T-cell (primary cell): ENCODE results near the gene PKD2L1. TPM values are rescaled to one million over a fixed set of nuclear protein-coding genes. Genes with fewer than 3 reads are reported as not detected.
"Not testable (repeated sequence)": the region's sequence is repeated elsewhere in the genome, so short reads cannot be mapped to it uniquely, and the experiment has no call there.

ENCODE experiments used
- ATAC-seq, 4 experiments: fragments of 200-7000 bp in 3 of 4; fragments of 150-1000 bp in 1 of 4; cut with Tn5 transposase; replicated peaks in 1 of 4; 1 replicate in 3 of 4; 2 replicates in 1 of 4; pipeline ENCODE4 v1.10.0; 2021; ENCODE audit warnings: moderate library complexity in 3 of 4, mild to moderate bottlenecking in 2 of 4, moderate number of reproducible peaks in 1 of 4
- CTCF ChIA-PET, 2 donors: fragments of 300-600 bp; sonication (Branson Sonifier 250); formaldehyde crosslinking; loops; one replicate each; lab custom pipeline; 2022; ENCODE audit warnings: antibody characterized with exemption in 2 of 2; lab: Charles Lee
- POLR2A ChIA-PET, 2 donors: fragments of 300-600 bp; sonication (Branson Sonifier 250); formaldehyde crosslinking; loops; one replicate each; lab custom pipeline; 2022; ENCODE audit warnings: antibody characterized with exemption in 2 of 2; lab: Charles Lee
- DNase-seq, 35 experiments: peaks; one replicate each; pipeline versions ENCODE4 v3.0.0 to v3.0.0-alpha.2; 2013 to 2023
- H3K27ac ChIP-seq: one replicate; pipeline ENCODE4 v1.5.1; 2013; ENCODE audit warnings: low read length
- H3K27me3 ChIP-seq, 2 experiments: replicated peaks in 1 of 2; 1 replicate in 1 of 2; 2 replicates in 1 of 2; pipeline versions ENCODE4 v1.6.1 to v1.7.0; 2013; ENCODE audit warnings: low read length in 1 of 2, mixed read lengths in 1 of 2; ENCODE audit not compliant: control insufficient read depth in 2 of 2, insufficient read depth in 2 of 2; ENCODE audit errors: extremely low read depth in 1 of 2
- H3K36me3 ChIP-seq, 2 donors: 1 replicate in 1 of 2; 2 replicates in 1 of 2; pipeline versions ENCODE4 v1.6.1 to v1.7.0; 2013; ENCODE audit warnings: low read length in 1 of 2; ENCODE audit not compliant: control insufficient read depth in 2 of 2, insufficient read depth in 1 of 2; ENCODE audit errors: extremely low read depth in 1 of 2
- H3K4me1 ChIP-seq, 2 experiments: 1 replicate in 1 of 2; 2 replicates in 1 of 2; pipeline versions ENCODE4 v1.6.1 to v1.7.0; 2013; ENCODE audit warnings: low read length in 2 of 2, mixed read lengths in 1 of 2; ENCODE audit not compliant: insufficient read depth in 2 of 2, control insufficient read depth in 1 of 2; ENCODE audit errors: extremely low read depth in 1 of 2
- H3K4me3 ChIP-seq, 2 donors: 1 replicate in 1 of 2; 2 replicates in 1 of 2; pipeline versions ENCODE4 v1.5.1 to v1.7.0; 2013; ENCODE audit warnings: mild to moderate bottlenecking in 2 of 2, low read length in 1 of 2, moderate library complexity in 1 of 2; ENCODE audit not compliant: control insufficient read depth in 1 of 2; ENCODE audit errors: extremely low read depth in 1 of 2
- H3K9me3 ChIP-seq: 2 replicates; pipeline ENCODE4 v1.7.0; 2013
- H3K27ac Mint-ChIP-seq, 2 donors: one replicate each; pipeline ENCODE4 v1.8.0; 2020 to 2021; ENCODE audit warnings: mild to moderate bottlenecking in 2 of 2, mixed read lengths in 2 of 2
- H3K27me3 Mint-ChIP-seq, 2 donors: one replicate each; pipeline ENCODE4 v1.8.0; 2021 to 2022; ENCODE audit warnings: mixed read lengths in 2 of 2
- H3K36me3 Mint-ChIP-seq: one replicate; pipeline ENCODE4 v1.8.0; 2021; ENCODE audit warnings: mixed read lengths
- H3K4me1 Mint-ChIP-seq, 3 donors: one replicate each; pipeline ENCODE4 v1.8.0; 2020 to 2022; ENCODE audit warnings: mixed read lengths in 3 of 3, mild to moderate bottlenecking in 1 of 3
- H3K4me3 Mint-ChIP-seq, 3 donors: one replicate each; pipeline ENCODE4 v1.8.0; 2020 to 2022; ENCODE audit warnings: mild to moderate bottlenecking in 3 of 3, mixed read lengths in 3 of 3, moderate library complexity in 3 of 3
- H3K9me3 Mint-ChIP-seq, 3 donors: one replicate each; pipeline ENCODE4 v1.8.0; 2020 to 2022; ENCODE audit warnings: mixed read lengths in 3 of 3
- WGBS: methylation state at CpG from one replicate; pipeline ENCODE4 v1.1.5; 2013; ENCODE audit warnings: missing lambda C conversion rate; ENCODE audit not compliant: insufficient coverage; 5-methylcytosine and 5-hydroxymethylcytosine counted together
- total RNA-seq, 35 experiments: library from RNA in 6 of 35; stranded (reverse) in 6 of 35; fragments of 120-200 nt in 1 of 35; gene quantifications; one replicate each; pipeline versions ENCODE4 v1.2.1 to v1.2.4 and lab custom pipeline; 2013 to 2026

Gene PKD2L1
- total RNA-seq, 5 donors from 2014 or later (not counting 1 experiment from before 2014, with no cell fraction given) = not detected

DNA sequence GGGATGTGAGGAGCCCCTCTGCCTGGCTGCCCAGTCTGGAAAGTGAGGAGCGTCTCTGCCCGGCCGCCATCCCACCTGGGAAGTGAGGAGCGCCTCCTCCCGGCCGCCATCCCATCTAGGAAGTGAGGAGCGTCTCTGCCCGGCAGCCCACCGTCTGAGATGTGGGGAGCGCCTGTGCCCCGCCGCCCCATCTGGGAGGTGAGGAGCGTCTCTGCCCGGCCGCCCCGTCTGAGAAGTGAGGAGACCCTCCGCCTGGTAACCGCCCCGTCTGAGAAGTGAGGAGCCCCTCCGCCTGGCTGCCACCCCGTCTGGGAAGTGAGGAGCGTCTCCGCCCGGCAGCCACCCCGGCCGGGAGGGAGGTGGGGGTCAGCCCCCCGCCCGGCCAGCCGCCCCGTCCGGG is 53.1 kb downstream of the PKD2L1 start:
- POLR2A ChIA-PET, H3K27me3 ChIP-seq, H3K27ac Mint-ChIP-seq, H3K9me3 Mint-ChIP-seq, H3K27ac ChIP-seq, ATAC-seq, CTCF ChIA-PET, H3K9me3 ChIP-seq, DNase-seq, H3K4me1 Mint-ChIP-seq, H3K4me3 ChIP-seq, H3K27me3 Mint-ChIP-seq, H3K4me1 ChIP-seq, H3K4me3 Mint-ChIP-seq: not testable (repeated sequence)
- no CpG with 5 or more reads among the region's 31 CpGs for WGBS
- H3K36me3 Mint-ChIP-seq = peaks cover 28% of the 10 kb centered on the region
- peaks cover 0 to 37% of the 10 kb centered on the region in 2 donors for H3K36me3 ChIP-seq

DNA sequence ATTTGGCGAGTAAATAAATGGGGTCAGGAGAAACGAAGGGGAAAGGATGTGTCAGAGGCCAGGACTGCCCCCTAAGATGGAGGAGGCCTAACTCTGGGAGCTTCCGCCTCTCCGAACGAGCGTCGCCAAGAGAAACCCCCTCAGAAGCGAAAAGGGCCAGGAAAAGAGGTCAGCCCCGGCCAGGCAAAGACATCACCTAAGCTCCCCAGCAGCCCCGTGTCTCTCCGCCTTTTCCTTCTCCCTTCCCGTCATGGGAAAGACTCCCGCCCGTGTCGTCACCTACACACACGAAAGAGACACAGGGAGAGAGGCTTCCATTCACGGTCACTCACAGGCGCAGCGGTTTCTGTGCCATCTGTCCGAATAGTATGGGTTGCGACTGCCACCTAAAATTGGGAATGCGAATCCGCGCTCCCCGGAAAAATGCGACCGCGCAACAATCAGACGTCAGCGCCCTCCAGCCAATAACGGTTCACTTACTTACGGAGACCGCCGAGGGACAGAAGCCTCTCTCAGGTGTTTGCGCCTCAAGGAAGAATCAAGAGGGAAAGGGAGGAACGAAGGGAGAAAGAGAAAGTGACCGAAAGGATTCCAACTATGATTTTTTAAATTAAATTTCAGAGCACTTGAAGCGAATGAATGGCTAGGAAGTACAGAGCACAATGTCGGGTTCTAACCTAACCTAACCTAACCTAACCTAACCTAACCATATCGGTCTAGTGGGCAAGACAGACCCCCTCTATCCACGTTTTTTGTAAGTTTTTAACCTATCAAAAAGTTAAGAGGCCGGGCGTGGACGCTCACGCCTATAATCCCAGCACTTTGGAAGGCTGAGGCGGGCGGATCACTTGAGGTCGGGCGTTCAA is 62.6 kb downstream of the PKD2L1 start, which contains the start of gene CWF19L1:
Gene CWF19L1 (minus strand): TSS at position 400 of the 866 bp plus-strand sequence. CDS start 45 bp downstream, at position 355.
- Histone ChIP-seq H3K4me3 (peak within 1 kb of the TSS; percentile 92 to 100), H3K36me3 (no peaks in the 10 kb centered on the region), H3K4me1 (peaks cover 9 to 26% of the 10 kb centered on the region in 2 experiments), H3K9me3 (no peaks in the 10 kb centered on the region), H3K27me3 (no peaks in the 10 kb centered on the region), H3K27ac (peak within 1 kb of the TSS; percentile 90)
- WGBS = 1% methylated on average over 37 of the region's 49 CpGs
- DNase-seq = peak; percentile 45 to 83 (median 67)
- POLR2A ChIA-PET = interaction anchor here in 1 of 2 donors (0.5 kb wide), 1 partner anchor 108 kb away, joined by 3 read pairs; no protein-coding TSS in a partner anchor
- H3K4me1 Mint-ChIP-seq = peaks cover 38 to 40% (median 38%) of the 10 kb centered on the region in 3 donors
- peaks cover 5% of the 10 kb centered on the region for H3K36me3 Mint-ChIP-seq
- no peaks in the 10 kb centered on the region for H3K27me3 Mint-ChIP-seq
- H3K9me3 Mint-ChIP-seq = no peaks in the 10 kb centered on the region
- peak; percentile 89 to 91 (median 90) for ATAC-seq
- H3K27ac Mint-ChIP-seq = peak within 1 kb of the TSS; percentile 96 to 98
- peak within 1 kb of the TSS; percentile 98 to 100 (median 99) for H3K4me3 Mint-ChIP-seq
- CTCF ChIA-PET = no interaction called here

DNA sequence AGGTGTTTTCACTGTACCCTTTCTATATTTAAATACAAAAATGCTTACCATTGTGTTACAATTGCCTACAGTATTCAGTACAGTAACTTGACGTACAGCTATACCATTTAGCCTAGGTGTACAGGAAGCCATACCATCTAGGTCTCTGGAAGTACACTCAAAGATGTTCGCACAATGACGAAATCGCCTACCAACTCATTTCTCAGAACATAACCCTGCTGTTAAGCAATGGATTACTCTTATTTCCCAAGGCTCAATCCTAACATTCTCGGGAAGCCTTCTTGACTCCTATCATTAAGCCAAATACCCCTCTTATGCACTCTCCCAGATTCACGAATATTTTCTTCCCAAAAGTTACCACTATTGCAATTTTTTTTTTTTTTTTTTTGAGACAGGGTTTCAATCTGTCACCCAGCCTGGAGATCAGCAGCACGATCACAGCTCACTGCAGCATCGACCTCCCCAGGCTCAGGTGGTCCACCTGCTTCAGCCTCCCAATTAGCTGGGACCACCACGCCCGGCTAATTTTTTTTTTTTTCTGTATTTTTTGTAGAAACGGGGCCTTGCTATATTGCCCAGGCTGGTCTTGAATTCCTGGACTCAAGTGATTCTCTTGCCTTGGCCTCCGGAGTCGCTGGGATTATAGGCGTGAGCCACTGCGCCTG is 64.1 kb downstream of the PKD2L1 start:
- Mint-ChIP-seq H3K9me3 (no peaks in the 10 kb centered on the region), H3K4me1 (peaks cover 47 to 54% (median 50%) of the 10 kb centered on the region in 3 donors), H3K4me3 (peak overlapping the region; percentile 98 to 100 (median 99)), H3K36me3 (peaks cover 15% of the 10 kb centered on the region), H3K27ac (no peak overlapping the region), H3K27me3 (no peaks in the 10 kb centered on the region)
- no peak overlapping the region for H3K27ac ChIP-seq
- peak overlapping the region; percentile 92 to 100 for H3K4me3 ChIP-seq
- peaks cover 0 to 4% of the 10 kb centered on the region in 2 donors for H3K36me3 ChIP-seq
- POLR2A ChIA-PET = interaction anchor here in 1 of 2 donors (0.7 kb wide), 1 partner anchor 112 kb away, joined by 3 read pairs; no protein-coding TSS in a partner anchor
- DNase-seq (no peak), ATAC-seq (no peak)
- no peaks in the 10 kb centered on the region for H3K9me3 ChIP-seq
- no peaks in the 10 kb centered on the region for H3K27me3 ChIP-seq
- peaks cover 9 to 26% of the 10 kb centered on the region in 2 experiments for H3K4me1 ChIP-seq
- WGBS = 93% methylated on average over 11 of the region's 15 CpGs
- CTCF ChIA-PET = no interaction called here

DNA sequence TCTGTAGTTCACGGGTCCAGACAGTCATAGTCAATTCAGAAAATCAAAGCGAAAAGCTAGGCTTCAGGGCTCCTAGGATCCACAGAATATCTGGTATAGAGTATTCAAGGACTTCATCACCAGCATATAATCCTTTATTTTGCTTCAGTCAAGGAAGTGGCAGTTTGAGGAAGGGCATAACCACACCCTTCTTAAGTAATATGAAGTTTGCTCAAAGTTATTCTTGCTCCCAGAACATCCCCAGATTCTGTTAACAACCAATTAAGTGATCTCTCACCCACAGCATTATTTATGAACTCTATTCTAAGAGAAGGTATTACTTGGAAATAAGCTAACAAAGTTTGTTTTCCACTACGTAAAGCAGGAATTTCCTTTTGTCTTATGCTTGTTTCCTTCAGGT is 75.8 kb downstream of the PKD2L1 start:
- Histone ChIP-seq H3K9me3 (no peaks in the 10 kb centered on the region), H3K27ac (no peak overlapping the region), H3K4me1 (no peaks in the 10 kb centered on the region), H3K36me3 (peaks cover 7 to 89% of the 10 kb centered on the region in 2 donors), H3K4me3 (no peak overlapping the region), H3K27me3 (no peaks in the 10 kb centered on the region)
- POLR2A ChIA-PET = no interaction called here
- Mint-ChIP-seq H3K4me3 (no peak overlapping the region), H3K27ac (no peak overlapping the region), H3K27me3 (no peaks in the 10 kb centered on the region), H3K4me1 (peaks cover 0 to 5% (median 3%) of the 10 kb centered on the region in 3 donors), H3K36me3 (peaks cover 53% of the 10 kb centered on the region), H3K9me3 (no peaks in the 10 kb centered on the region)
- CTCF ChIA-PET = interaction anchor here in 1 of 2 donors (0.9 kb wide), 2 partner anchors 9 to 693 kb away, joined by 3 to 4 read pairs; no protein-coding TSS in a partner anchor
- DNase-seq (no peak), ATAC-seq (no peak)
- 100% methylated on average over 1 of the region's 3 CpGs for WGBS

DNA sequence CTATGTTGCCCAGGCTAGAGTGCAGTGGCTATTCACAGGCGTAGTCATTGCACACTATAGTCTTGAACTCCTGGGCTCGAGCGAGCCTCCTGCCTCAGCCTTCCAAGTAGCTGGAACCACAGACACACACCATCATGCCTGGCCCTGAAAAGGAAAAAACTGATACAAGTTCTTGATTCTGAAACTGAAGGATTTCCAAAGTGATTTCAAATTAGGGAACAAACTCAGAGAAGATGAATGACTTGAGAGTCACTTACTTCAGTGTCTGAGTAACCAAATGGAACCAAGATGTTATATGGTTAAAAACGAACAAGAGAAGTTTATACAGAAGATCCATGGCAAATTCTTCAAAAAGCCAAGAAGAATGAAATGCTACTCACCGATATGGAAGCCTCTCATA is 77.0 kb downstream of the PKD2L1 start:
- CTCF ChIA-PET = no interaction called here
- no peaks in the 10 kb centered on the region for H3K9me3 Mint-ChIP-seq
- H3K27ac Mint-ChIP-seq = no peak overlapping the region
- no peak overlapping the region for H3K4me3 ChIP-seq
- DNase-seq (no peak), ATAC-seq (no peak)
- H3K4me1 ChIP-seq = no peaks in the 10 kb centered on the region
- H3K36me3 Mint-ChIP-seq = peaks cover 56% of the 10 kb centered on the region
- no peaks in the 10 kb centered on the region for H3K27me3 Mint-ChIP-seq
- POLR2A ChIA-PET = interaction anchor here in 1 of 2 donors (0.6 kb wide), 1 partner anchor 46 kb away, joined by 3 read pairs; no protein-coding TSS in a partner anchor
- no peak overlapping the region for H3K27ac ChIP-seq
- WGBS = 100% methylated on average over 5 of the region's 5 CpGs
- no peaks in the 10 kb centered on the region for H3K9me3 ChIP-seq
- H3K4me1 Mint-ChIP-seq = peaks cover 0 to 3% (median 3%) of the 10 kb centered on the region in 3 donors
- peaks cover 12 to 89% of the 10 kb centered on the region in 2 donors for H3K36me3 ChIP-seq
- no peaks in the 10 kb centered on the region for H3K27me3 ChIP-seq
- no peak overlapping the region for H3K4me3 Mint-ChIP-seq

DNA sequence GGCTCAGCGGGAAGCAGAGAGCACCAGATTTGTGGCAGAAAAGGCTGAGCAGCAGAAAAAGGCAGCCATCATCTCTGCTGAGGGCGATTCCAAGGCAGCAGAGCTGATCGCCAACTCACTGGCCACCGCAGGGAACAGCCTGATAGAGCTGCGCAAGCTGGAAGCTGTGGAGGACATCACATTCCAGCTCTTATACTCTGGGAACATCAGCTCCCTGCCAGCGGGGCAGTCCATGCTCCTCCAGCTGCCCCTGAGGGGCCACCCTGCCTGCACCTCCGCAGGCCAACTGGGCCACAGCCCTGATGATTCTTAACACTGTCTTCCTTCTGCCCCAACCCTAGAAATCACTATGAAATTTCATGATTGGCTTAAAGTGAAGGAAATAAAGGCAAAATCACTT is 81.2 kb downstream of the PKD2L1 start:
- H3K27ac ChIP-seq = no peak overlapping the region
- no peaks in the 10 kb centered on the region for H3K27me3 ChIP-seq
- Mint-ChIP-seq H3K9me3 (no peaks in the 10 kb centered on the region), H3K4me1 (no peaks in the 10 kb centered on the region), H3K27me3 (no peaks in the 10 kb centered on the region), H3K27ac (no peak overlapping the region), H3K36me3 (peaks cover 51% of the 10 kb centered on the region), H3K4me3 (no peak overlapping the region)
- H3K36me3 ChIP-seq = peaks cover 5 to 83% of the 10 kb centered on the region in 2 donors
- no peaks in the 10 kb centered on the region for H3K9me3 ChIP-seq
- ChIA-PET CTCF (no interaction called here), POLR2A (interaction anchor here in 1 of 2 donors (0.6 kb wide), 1 partner anchor 11 kb away, joined by 3 read pairs; no protein-coding TSS in a partner anchor)
- 99% methylated on average over 7 of the region's 7 CpGs for WGBS
- H3K4me1 ChIP-seq = no peaks in the 10 kb centered on the region
- H3K4me3 ChIP-seq = no peak overlapping the region
- DNase-seq (no peak), ATAC-seq (no peak)
